Nephron progenitor cell (in vitro differentiated cells): Measurements from ENCODE around the gene GATC.
A peak's percentile ranks its signal among the peaks of the same experiment; 100 is the strongest.

ENCODE experiments used
- DNase-seq: peaks from one replicate; pipeline ENCODE4 v3.0.0; 2021
- H3K27ac Mint-ChIP-seq: 2 replicates; pipeline ENCODE4 v1.8.0; 2021; ENCODE audit warnings: mild to moderate bottlenecking, moderate library complexity, mixed read lengths
- H3K27me3 Mint-ChIP-seq: 2 replicates; pipeline ENCODE4 v1.8.0; 2021; ENCODE audit warnings: mild to moderate bottlenecking, low read depth, mixed read lengths; ENCODE audit not compliant: poor library complexity
- H3K36me3 Mint-ChIP-seq: 2 replicates; pipeline ENCODE4 v1.8.0; 2021; ENCODE audit warnings: low read depth, mixed read lengths
- H3K4me1 Mint-ChIP-seq: 2 replicates; pipeline ENCODE4 v1.8.0; 2021; ENCODE audit warnings: mixed read lengths
- H3K4me3 Mint-ChIP-seq: 2 replicates; pipeline ENCODE4 v1.8.0; 2021; ENCODE audit warnings: mild to moderate bottlenecking, moderate library complexity, mixed read lengths
- H3K9me3 Mint-ChIP-seq: 2 replicates; pipeline ENCODE4 v1.8.0; 2021; ENCODE audit warnings: mild to moderate bottlenecking, moderate library complexity, mixed read lengths
- CTCF ChIP-seq: fragments of 200-600 bp; sonication (generic); IDR thresholded peaks from 2 replicates; pipeline ENCODE4 v1.5.0; 2021; ENCODE audit warnings: antibody characterized with exemption

Gene GATC

GRCh38 chr12:120466560-120467315 lies 20.5 kb downstream of the GATC start:
- H3K4me3 Mint-ChIP-seq, result peak overlapping the region; percentile 66
- TF ChIP-seq CTCF, result peak; percentile 52
- H3K36me3 Mint-ChIP-seq, result peaks cover 59% of the 10 kb centered on the region
- H3K4me1 Mint-ChIP-seq, result peaks cover 41% of the 10 kb centered on the region
- H3K9me3 Mint-ChIP-seq, result no peaks in the 10 kb centered on the region
- H3K27ac Mint-ChIP-seq, result peak overlapping the region; percentile 42
- peak; percentile 52 for DNase-seq
- H3K27me3 Mint-ChIP-seq, result peaks cover 2% of the 10 kb centered on the region

DNA sequence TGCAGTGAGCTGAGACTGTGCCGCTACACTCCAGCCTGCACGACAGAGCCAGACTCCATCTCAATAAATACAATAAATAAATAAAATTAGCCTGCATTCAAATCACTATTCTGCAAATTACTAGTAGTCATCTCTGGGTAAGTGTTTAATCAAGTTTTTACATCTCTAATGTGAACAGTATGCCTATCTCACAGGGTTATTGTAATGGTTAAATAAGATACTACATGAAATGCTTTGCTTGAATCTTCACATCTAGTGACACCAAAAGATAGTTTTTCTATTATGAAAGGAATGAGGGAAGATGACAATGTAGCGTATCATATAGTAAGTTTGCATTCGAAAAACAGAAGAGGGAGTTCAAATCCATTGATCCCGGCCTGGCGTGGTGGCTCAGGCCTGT lies 21.2 kb downstream of the GATC start:
- H3K4me1 Mint-ChIP-seq, result peaks cover 44% of the 10 kb centered on the region
- peaks cover 2% of the 10 kb centered on the region for H3K27me3 Mint-ChIP-seq
- peak overlapping the region; percentile 93 for H3K4me3 Mint-ChIP-seq
- peaks cover 52% of the 10 kb centered on the region for H3K36me3 Mint-ChIP-seq
- DNase-seq, result no peak
- TF ChIP-seq CTCF, result no peak
- no peaks in the 10 kb centered on the region for H3K9me3 Mint-ChIP-seq
- H3K27ac Mint-ChIP-seq, result peak overlapping the region; percentile 82

- Mint-ChIP-seq H3K36me3 (peaks cover 43% of the 10 kb centered on the region), H3K9me3 (no peaks in the 10 kb centered on the region), H3K27ac (peak overlapping the region; percentile 88), H3K4me3 (peak overlapping the region; percentile 93), H3K4me1 (peaks cover 53% of the 10 kb centered on the region), H3K27me3 (peaks cover 7% of the 10 kb centered on the region)
- TF ChIP-seq CTCF, result no peak
- peak; percentile 33 for DNase-seq
Measured at GRCh38 chr12:120468325-120468820, 22.1 kb downstream of the GATC start.

- Mint-ChIP-seq H3K27ac (peak overlapping the region; percentile 87), H3K9me3 (no peaks in the 10 kb centered on the region), H3K36me3 (peaks cover 37% of the 10 kb centered on the region), H3K4me3 (peak overlapping the region; percentile 93), H3K27me3 (peaks cover 7% of the 10 kb centered on the region), H3K4me1 (peaks cover 57% of the 10 kb centered on the region)
- TF ChIP-seq CTCF, result no peak
- DNase-seq, result peak; percentile 56
Measured at GRCh38 chr12:120468821-120469449, 22.7 kb downstream of the GATC start.

DNA sequence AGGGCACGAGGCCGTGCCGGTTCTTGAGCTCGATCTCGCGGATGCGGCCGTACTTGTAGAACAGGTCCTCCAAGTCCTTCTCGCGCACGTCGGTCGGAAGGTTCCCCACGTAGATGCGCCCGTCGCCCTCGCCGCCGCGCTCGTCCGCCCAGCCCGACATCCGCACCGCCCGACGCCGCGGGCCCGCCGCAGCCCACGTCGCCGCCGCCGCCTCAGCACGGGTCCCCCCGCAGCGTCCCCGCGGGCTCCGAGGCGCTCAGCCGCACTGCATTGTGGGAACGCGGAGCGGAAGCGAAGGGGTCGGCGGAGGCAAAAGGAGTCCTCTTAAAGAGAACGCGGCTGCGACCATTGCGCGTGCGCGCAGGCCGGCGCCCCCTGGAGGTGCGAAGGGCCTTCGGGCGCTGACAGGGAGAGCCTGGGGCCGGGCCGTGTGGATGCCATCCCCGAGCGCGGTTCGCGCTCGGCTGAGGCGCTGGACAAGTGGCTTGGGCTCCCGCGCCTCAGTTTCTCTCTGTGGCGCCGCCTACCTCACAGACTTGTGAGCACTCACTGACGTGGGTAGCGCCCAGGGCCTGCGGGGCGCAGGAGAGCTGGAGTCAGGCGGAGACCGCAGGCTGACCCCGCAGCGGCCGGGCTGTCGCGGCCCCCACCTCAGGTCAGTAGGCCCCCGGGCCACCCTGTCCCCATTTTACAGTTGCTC lies 23.4 kb downstream of the GATC start, which contains the start of gene SRSF9:
Gene SRSF9, minus strand, starts transcription at position 299 of the 700 bp plus-strand sequence. Its CDS starts 139 bp downstream, at position 160.
- peak; percentile 99 for DNase-seq
- Mint-ChIP-seq H3K9me3 (no peaks in the 10 kb centered on the region), H3K4me1 (peaks cover 64% of the 10 kb centered on the region), H3K27ac (peak within 1 kb of the TSS; percentile 87), H3K4me3 (peak within 1 kb of the TSS; percentile 93), H3K36me3 (peaks cover 31% of the 10 kb centered on the region), H3K27me3 (peaks cover 7% of the 10 kb centered on the region)
- peak; percentile 79 for TF ChIP-seq CTCF
